HG02943 (cell line): ENCODE measurements around the gene KCNS3.
"Not testable (repeated sequence)": the region's sequence is repeated elsewhere in the genome, so short reads cannot be mapped to it uniquely, and the experiment has no call there.

Source experiments
- ATAC-seq: cut with Tn5 transposase; IDR thresholded peaks from one replicate; pipeline ENCODE4 v1.9.1; 2021; ENCODE audit warnings: mild to moderate bottlenecking, low read depth, moderate library complexity; ENCODE audit not compliant: unreplicated experiment

Gene KCNS3

GRCh38 chr2:17936599-17936998, 58.1 kb downstream of the KCNS3 start:
- ATAC-seq: no peak

GRCh38 chr2:17940091-17940630, 61.7 kb downstream of the KCNS3 start:
- ATAC-seq: no peak

- no peak for ATAC-seq
These were observed 65.0 kb downstream of the KCNS3 start for GRCh38 chr2:17943444-17943843.

- ATAC-seq: no peak
These were observed 68.6 kb downstream of the KCNS3 start for GRCh38 chr2:17947113-17947512.

GRCh38 chr2:17950006-17950405, 71.5 kb downstream of the KCNS3 start:
- no peak for ATAC-seq

- no peak for ATAC-seq
These were observed 73.1 kb downstream of the KCNS3 start for GRCh38 chr2:17951563-17951962.

GRCh38 chr2:17958466-17959092, 80.1 kb downstream of the KCNS3 start:
- no peak for ATAC-seq

GRCh38 chr2:17959356-17959755, 80.9 kb downstream of the KCNS3 start:
- no peak for ATAC-seq

- ATAC-seq: no peak
These were observed 81.4 kb downstream of the KCNS3 start for GRCh38 chr2:17959833-17960232.

GRCh38 chr2:17960925-17961324, 82.5 kb downstream of the KCNS3 start:
- ATAC-seq: no peak

GRCh38 chr2:17961789-17962188, 83.3 kb downstream of the KCNS3 start:
- no peak for ATAC-seq

GRCh38 chr2:17962876-17963275, 84.4 kb downstream of the KCNS3 start:
- no peak for ATAC-seq

GRCh38 chr2:17963571-17963970, 85.1 kb downstream of the KCNS3 start:
- ATAC-seq: not testable (repeated sequence)

- no peak for ATAC-seq
These were observed 86.7 kb downstream of the KCNS3 start for GRCh38 chr2:17965196-17965595.

- no peak for ATAC-seq
These were observed 88.3 kb downstream of the KCNS3 start for GRCh38 chr2:17966798-17967197.

GRCh38 chr2:17969661-17970060, 91.2 kb downstream of the KCNS3 start:
- no peak for ATAC-seq

GRCh38 chr2:17971531-17972125, 93.2 kb downstream of the KCNS3 start:
- no peak for ATAC-seq

GRCh38 chr2:17972991-17973390, 94.5 kb downstream of the KCNS3 start:
- ATAC-seq: no peak

- no peak for ATAC-seq
These were observed 96.9 kb downstream of the KCNS3 start for GRCh38 chr2:17975401-17975800.

GRCh38 chr2:17976871-17977746, 98.6 kb downstream of the KCNS3 start:
- no peak for ATAC-seq

GRCh38 chr2:17979707-17980106, 101.2 kb downstream of the KCNS3 start:
- ATAC-seq: no peak
